HEK293 (cell line): ENCODE data around the gene RAD21L1.

Experiments
- KLF8 ChIP-seq: fragments of 450-650 bp; formaldehyde crosslinking; IDR thresholded peaks from 2 replicates; pipeline ENCODE4 v1.5.1; 2016; ENCODE audit warnings: missing biosample characterization, missing genetic modification characterization
- MZF1 ChIP-seq: fragments of 450-650 bp; formaldehyde crosslinking; IDR thresholded peaks from 2 replicates; pipeline ENCODE4 v1.5.1; 2017; ENCODE audit warnings: missing biosample characterization, missing genetic modification characterization, borderline replicate concordance
- PRDM2 ChIP-seq: fragments of 450-650 bp; formaldehyde crosslinking; IDR thresholded peaks from 2 replicates; pipeline ENCODE4 v1.5.1; 2016; ENCODE audit warnings: missing biosample characterization, missing genetic modification characterization, borderline replicate concordance
- ZNF398 ChIP-seq: fragments of 450-650 bp; formaldehyde crosslinking; IDR thresholded peaks from 2 replicates; pipeline ENCODE4 v1.5.1; 2017; ENCODE audit warnings: missing biosample characterization, missing genetic modification characterization
- ZNF423 ChIP-seq: fragments of 450-650 bp; formaldehyde crosslinking; IDR thresholded peaks from 2 replicates; pipeline ENCODE4 v1.5.1; 2016; ENCODE audit warnings: missing biosample characterization, missing genetic modification characterization
- ZNF521 ChIP-seq: fragments of 450-650 bp; formaldehyde crosslinking; IDR thresholded peaks from 2 replicates; pipeline ENCODE4 v1.5.1; 2017; ENCODE audit warnings: missing biosample characterization, mild to moderate bottlenecking, missing genetic modification characterization
- ZNF76 ChIP-seq: fragments of 450-650 bp; formaldehyde crosslinking; IDR thresholded peaks from 2 replicates; pipeline ENCODE4; 2016; ENCODE audit warnings: low read depth, missing biosample characterization, missing genetic modification characterization, borderline replicate concordance
- TF ChIP-seq, protein P1 (sequence below): fragments of 450-650 bp; formaldehyde crosslinking; IDR thresholded peaks from 2 replicates; pipeline ENCODE4 v1.5.1; 2017; ENCODE audit warnings: missing biosample characterization, missing genetic modification characterization
- TF ChIP-seq, protein P2 (sequence below): fragments of 450-650 bp; formaldehyde crosslinking; IDR thresholded peaks from 2 replicates; pipeline ENCODE4 v1.5.1; 2017; ENCODE audit warnings: missing biosample characterization, missing genetic modification characterization
- TF ChIP-seq, protein P3 (sequence below): fragments of 450-650 bp; formaldehyde crosslinking; IDR thresholded peaks from 2 replicates; pipeline ENCODE4 v1.5.1; 2016; ENCODE audit warnings: missing biosample characterization, missing genetic modification characterization, low read depth
- TF ChIP-seq, protein P4 (sequence below): fragments of 450-650 bp; formaldehyde crosslinking; IDR thresholded peaks from 2 replicates; pipeline ENCODE4 v1.5.1; 2016; ENCODE audit warnings: missing biosample characterization, missing genetic modification characterization

RAD21L1 gene

DNA sequence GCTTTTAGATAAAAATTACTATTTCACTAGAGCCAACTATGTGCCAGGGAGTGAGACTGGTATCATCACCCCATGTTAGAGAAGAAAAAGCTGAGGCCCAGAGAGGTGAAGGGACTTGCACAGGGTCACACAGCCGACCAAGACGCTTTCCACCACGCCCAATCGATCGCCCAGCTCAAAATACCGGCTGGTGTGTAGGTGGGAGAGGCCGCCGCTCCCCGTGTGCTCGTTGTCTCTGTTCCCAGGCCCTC is 40.0 kb downstream of the RAD21L1 start (continued):
- TF ChIP-seq PRDM2 (tag by site-specific recombination): no peak
- TF ChIP-seq MZF1: no peak
- TF ChIP-seq, protein P1, sequence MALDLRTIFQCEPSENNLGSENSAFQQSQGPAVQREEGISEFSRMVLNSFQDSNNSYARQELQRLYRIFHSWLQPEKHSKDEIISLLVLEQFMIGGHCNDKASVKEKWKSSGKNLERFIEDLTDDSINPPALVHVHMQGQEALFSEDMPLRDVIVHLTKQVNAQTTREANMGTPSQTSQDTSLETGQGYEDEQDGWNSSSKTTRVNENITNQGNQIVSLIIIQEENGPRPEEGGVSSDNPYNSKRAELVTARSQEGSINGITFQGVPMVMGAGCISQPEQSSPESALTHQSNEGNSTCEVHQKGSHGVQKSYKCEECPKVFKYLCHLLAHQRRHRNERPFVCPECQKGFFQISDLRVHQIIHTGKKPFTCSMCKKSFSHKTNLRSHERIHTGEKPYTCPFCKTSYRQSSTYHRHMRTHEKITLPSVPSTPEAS: no peak
- no peak for TF ChIP-seq ZNF76 (tag by site-specific recombination)
- TF ChIP-seq, protein P2, sequence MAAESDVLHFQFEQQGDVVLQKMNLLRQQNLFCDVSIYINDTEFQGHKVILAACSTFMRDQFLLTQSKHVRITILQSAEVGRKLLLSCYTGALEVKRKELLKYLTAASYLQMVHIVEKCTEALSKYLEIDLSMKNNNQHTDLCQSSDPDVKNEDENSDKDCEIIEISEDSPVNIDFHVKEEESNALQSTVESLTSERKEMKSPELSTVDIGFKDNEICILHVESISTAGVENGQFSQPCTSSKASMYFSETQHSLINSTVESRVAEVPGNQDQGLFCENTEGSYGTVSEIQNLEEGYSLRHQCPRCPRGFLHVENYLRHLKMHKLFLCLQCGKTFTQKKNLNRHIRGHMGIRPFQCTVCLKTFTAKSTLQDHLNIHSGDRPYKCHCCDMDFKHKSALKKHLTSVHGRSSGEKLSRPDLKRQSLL (tag by site-specific recombination): no peak
- no peak for TF ChIP-seq KLF8 (tag by site-specific recombination)
- no peak for TF ChIP-seq ZNF423
- TF ChIP-seq, protein P3, sequence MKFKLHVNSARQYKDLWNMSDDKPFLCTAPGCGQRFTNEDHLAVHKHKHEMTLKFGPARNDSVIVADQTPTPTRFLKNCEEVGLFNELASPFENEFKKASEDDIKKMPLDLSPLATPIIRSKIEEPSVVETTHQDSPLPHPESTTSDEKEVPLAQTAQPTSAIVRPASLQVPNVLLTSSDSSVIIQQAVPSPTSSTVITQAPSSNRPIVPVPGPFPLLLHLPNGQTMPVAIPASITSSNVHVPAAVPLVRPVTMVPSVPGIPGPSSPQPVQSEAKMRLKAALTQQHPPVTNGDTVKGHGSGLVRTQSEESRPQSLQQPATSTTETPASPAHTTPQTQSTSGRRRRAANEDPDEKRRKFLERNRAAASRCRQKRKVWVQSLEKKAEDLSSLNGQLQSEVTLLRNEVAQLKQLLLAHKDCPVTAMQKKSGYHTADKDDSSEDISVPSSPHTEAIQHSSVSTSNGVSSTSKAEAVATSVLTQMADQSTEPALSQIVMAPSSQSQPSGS (tag by site-specific recombination): no peak
- TF ChIP-seq ZNF521: no peak
- TF ChIP-seq ZNF398: no peak
- TF ChIP-seq, protein P4, sequence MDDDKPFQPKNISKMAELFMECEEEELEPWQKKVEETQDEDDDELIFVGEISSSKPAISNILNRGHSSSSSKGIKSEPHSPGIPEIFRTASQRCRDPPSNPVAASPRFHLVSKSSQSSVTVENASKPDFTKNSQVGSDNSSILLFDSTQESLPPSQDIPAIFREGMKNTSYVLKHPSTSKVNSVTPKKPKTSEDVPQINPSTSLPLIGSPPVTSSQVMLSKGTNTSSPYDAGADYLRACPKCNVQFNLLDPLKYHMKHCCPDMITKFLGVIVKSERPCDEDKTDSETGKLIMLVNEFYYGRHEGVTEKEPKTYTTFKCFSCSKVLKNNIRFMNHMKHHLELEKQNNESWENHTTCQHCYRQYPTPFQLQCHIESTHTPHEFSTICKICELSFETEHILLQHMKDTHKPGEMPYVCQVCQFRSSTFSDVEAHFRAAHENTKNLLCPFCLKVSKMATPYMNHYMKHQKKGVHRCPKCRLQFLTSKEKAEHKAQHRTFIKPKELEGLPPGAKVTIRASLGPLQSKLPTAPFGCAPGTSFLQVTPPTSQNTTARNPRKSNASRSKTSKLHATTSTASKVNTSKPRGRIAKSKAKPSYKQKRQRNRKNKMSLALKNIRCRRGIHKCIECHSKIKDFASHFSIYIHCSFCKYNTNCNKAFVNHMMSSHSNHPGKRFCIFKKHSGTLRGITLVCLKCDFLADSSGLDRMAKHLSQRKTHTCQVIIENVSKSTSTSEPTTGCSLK: no peak
- TF ChIP-seq, all 188 proteins: peak for 3
